Loucy (cell line): ENCODE results near the gene ELOVL6.
"Not testable (repeated sequence)": the region's sequence is repeated elsewhere in the genome, so short reads cannot be mapped to it uniquely, and the experiment has no call there.

Experiments used
- H2AFZ ChIP-seq: fragments of 200-600 bp; sonication (generic); 2 replicates; pipeline ENCODE4 v1.6.0; 2016; ENCODE audit warnings: antibody characterized with exemption, mild to moderate bottlenecking, low read length, moderate library complexity
- H3F3A ChIP-seq: fragments of 200-600 bp; 2 replicates; pipeline ENCODE4 v1.6.0; 2016; ENCODE audit warnings: antibody characterized with exemption, low read depth, mild to moderate bottlenecking
- H3K27me3 ChIP-seq: fragments of 200-600 bp; sonication (generic); 2 replicates; pipeline ENCODE4 v1.6.1; 2014; ENCODE audit warnings: low read length, mild to moderate bottlenecking; ENCODE audit not compliant: insufficient read depth, poor library complexity, severe bottlenecking
- H3K36me3 ChIP-seq: fragments of 200-600 bp; sonication (generic); 2 replicates; pipeline ENCODE4 v1.6.1; 2016; ENCODE audit warnings: low read length; ENCODE audit not compliant: insufficient read depth
- H3K4me1 ChIP-seq: fragments of 200-600 bp; sonication (generic); 2 replicates; pipeline ENCODE4 v1.5.1; 2014; ENCODE audit warnings: low read length, mild to moderate bottlenecking; ENCODE audit not compliant: insufficient read depth, poor library complexity, severe bottlenecking
- H3K4me2 ChIP-seq: fragments of 200-600 bp; sonication (generic); 2 replicates; pipeline ENCODE4 v1.6.0; 2014; ENCODE audit warnings: antibody characterized with exemption, low read length, low read depth, mild to moderate bottlenecking; ENCODE audit not compliant: poor library complexity, severe bottlenecking
- H3K4me3 ChIP-seq: fragments of 200-600 bp; sonication (generic); 2 replicates; pipeline ENCODE4 v1.5.1; 2014; ENCODE audit warnings: low read length, mild to moderate bottlenecking, mixed read lengths; ENCODE audit not compliant: poor library complexity, severe bottlenecking
- H3K79me2 ChIP-seq: fragments of 200-600 bp; sonication (generic); 2 replicates; pipeline ENCODE4 v1.6.1; 2014; ENCODE audit warnings: low read length; ENCODE audit not compliant: insufficient read depth
- H3K9ac ChIP-seq: fragments of 200-600 bp; sonication (generic); 2 replicates; pipeline ENCODE4 v1.6.0; 2014; ENCODE audit warnings: mild to moderate bottlenecking, low read depth, low read length, moderate library complexity; ENCODE audit not compliant: poor library complexity, severe bottlenecking
- H3K9me2 ChIP-seq: fragments of 200-600 bp; sonication (generic); replicated peaks from 2 replicates; pipeline ENCODE4 v1.6.1; 2016; ENCODE audit warnings: low read depth, low read length, mixed read lengths
- H3K9me3 ChIP-seq: fragments of 200-600 bp; sonication (generic); 2 replicates; pipeline ENCODE4 v1.6.1; 2014; ENCODE audit warnings: mild to moderate bottlenecking, antibody characterized with exemption, low read length, low read depth; ENCODE audit not compliant: insufficient read depth
- H4K20me1 ChIP-seq: fragments of 200-600 bp; sonication (generic); 2 replicates; pipeline ENCODE4 v1.6.0; 2014; ENCODE audit warnings: antibody characterized with exemption, low read length, mild to moderate bottlenecking; ENCODE audit not compliant: insufficient read depth, poor library complexity, severe bottlenecking
- EZH2phosphoT487 ChIP-seq: fragments of 200-600 bp; IDR thresholded peaks from 2 replicates; pipeline ENCODE4 v1.6.1; 2018; ENCODE audit warnings: antibody characterized with exemption, mild to moderate bottlenecking, moderate library complexity, borderline replicate concordance
- TF ChIP-seq, protein P1 (sequence below): fragments of 200-600 bp; sonication (generic); conservative IDR thresholded peaks from 2 replicates; pipeline ENCODE4 v1.5.1; 2014; ENCODE audit warnings: mild to moderate bottlenecking, antibody characterized with exemption, low read length

Gene ELOVL6

DNA sequence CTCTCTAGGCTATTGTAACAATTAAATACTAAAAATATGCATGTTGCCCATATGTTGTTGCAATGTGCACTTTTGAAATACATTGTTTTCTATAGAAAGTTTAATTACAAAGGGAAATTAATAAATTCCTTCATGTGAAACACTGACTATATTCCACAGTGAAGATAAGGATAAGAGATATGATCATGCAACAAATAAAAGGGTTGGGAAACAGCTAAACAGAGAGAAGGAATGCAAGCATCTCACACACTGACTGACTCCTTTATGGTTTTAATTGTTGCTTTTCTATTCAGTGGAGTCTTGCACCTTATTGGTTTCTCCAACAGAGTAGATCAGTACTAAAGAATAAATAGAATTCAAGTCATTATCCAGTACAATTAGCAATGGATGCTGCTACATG is 37.8 kb downstream of the ELOVL6 start:
- no peaks in the 10 kb centered on the region for H3K9me3 ChIP-seq
- no peaks in the 10 kb centered on the region for H3K9me2 ChIP-seq
- peaks cover 8% of the 10 kb centered on the region; the same call in 1 of the 2 replicates for H3K36me3 ChIP-seq
- H3K4me2 ChIP-seq: no peak overlapping the region
- H2AFZ ChIP-seq: no peak overlapping the region
- H3K9ac ChIP-seq: no peak overlapping the region
- H3K4me1 ChIP-seq: peaks cover 35% of the 10 kb centered on the region
- H4K20me1 ChIP-seq: no peaks in the 10 kb centered on the region
- H3F3A ChIP-seq: no peaks in the 10 kb centered on the region
- peaks cover 48% of the 10 kb centered on the region; the same call in 1 of the 2 replicates for H3K79me2 ChIP-seq
- no peak overlapping the region for H3K4me3 ChIP-seq
- TF ChIP-seq EZH2phosphoT487: no peak
- TF ChIP-seq, protein P1, sequence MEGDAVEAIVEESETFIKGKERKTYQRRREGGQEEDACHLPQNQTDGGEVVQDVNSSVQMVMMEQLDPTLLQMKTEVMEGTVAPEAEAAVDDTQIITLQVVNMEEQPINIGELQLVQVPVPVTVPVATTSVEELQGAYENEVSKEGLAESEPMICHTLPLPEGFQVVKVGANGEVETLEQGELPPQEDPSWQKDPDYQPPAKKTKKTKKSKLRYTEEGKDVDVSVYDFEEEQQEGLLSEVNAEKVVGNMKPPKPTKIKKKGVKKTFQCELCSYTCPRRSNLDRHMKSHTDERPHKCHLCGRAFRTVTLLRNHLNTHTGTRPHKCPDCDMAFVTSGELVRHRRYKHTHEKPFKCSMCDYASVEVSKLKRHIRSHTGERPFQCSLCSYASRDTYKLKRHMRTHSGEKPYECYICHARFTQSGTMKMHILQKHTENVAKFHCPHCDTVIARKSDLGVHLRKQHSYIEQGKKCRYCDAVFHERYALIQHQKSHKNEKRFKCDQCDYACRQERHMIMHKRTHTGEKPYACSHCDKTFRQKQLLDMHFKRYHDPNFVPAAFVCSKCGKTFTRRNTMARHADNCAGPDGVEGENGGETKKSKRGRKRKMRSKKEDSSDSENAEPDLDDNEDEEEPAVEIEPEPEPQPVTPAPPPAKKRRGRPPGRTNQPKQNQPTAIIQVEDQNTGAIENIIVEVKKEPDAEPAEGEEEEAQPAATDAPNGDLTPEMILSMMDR: no peak
- H3K27me3 ChIP-seq: no peaks in the 10 kb centered on the region

DNA sequence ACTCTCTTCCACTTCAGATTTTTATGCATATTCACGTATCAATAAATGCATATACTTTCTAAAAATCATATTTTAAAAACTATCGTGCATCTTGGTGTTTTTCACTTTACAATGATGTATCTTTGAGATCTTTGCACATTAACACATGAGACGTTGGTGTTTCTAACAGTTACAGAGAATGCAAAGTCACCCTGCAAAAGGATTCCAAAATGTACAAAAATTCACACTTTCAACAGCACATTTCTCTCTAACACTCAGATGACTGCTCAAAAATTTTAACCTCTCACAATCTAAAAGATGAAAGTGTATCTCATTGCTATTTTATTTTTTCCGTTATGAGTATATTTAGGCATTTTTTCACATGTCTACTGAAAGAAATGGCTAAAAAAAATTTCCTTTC is 38.9 kb downstream of the ELOVL6 start:
- Histone ChIP-seq H3K9me3 (no peaks in the 10 kb centered on the region), H3K79me2 (peaks cover 54% of the 10 kb centered on the region; the same call in 1 of the 2 replicates), H3K4me1 (peaks cover 31% of the 10 kb centered on the region), H3K4me2 (no peak overlapping the region), H4K20me1 (no peaks in the 10 kb centered on the region), H3K27me3 (no peaks in the 10 kb centered on the region), H3F3A (no peaks in the 10 kb centered on the region), H3K9ac (no peak overlapping the region), H3K4me3 (no peak overlapping the region), H3K9me2 (no peaks in the 10 kb centered on the region), H2AFZ (no peak overlapping the region), H3K36me3 (peaks cover 8% of the 10 kb centered on the region; the same call in 1 of the 2 replicates)
- TF ChIP-seq, protein P1: no peak
- no peak for TF ChIP-seq EZH2phosphoT487

DNA sequence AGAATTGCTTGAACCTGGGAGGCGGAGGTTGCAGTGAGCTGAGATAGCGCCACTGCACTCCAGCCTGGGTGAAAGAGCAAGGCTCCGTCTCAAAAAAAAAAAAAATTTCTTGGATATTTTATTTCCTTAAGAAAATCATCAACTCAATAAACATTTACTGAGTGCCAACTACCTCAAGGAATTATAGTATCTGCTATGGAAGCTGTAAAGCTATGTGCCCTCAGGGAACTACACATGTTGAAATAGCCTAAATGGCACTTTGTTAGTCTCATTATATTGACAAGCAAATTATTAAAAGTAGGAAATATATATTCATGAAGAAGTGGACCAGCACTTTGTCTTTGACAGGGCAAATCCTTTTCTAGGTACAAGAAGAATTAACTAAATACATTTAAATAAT is 40.8 kb downstream of the ELOVL6 start:
- no peak overlapping the region for H3K9ac ChIP-seq
- no peaks in the 10 kb centered on the region; the same call in 1 of the 2 replicates for H3K36me3 ChIP-seq
- no peak overlapping the region for H2AFZ ChIP-seq
- no peaks in the 10 kb centered on the region for H3K9me2 ChIP-seq
- peaks cover 53% of the 10 kb centered on the region for H3K79me2 ChIP-seq
- H3K4me2 ChIP-seq: no peak overlapping the region
- no peaks in the 10 kb centered on the region for H4K20me1 ChIP-seq
- H3K4me3 ChIP-seq: no peak overlapping the region
- no peaks in the 10 kb centered on the region for H3F3A ChIP-seq
- H3K4me1 ChIP-seq: peaks cover 25% of the 10 kb centered on the region
- no peak for TF ChIP-seq EZH2phosphoT487
- TF ChIP-seq, protein P1: no peak
- no peaks in the 10 kb centered on the region for H3K27me3 ChIP-seq
- H3K9me3 ChIP-seq: no peaks in the 10 kb centered on the region

DNA sequence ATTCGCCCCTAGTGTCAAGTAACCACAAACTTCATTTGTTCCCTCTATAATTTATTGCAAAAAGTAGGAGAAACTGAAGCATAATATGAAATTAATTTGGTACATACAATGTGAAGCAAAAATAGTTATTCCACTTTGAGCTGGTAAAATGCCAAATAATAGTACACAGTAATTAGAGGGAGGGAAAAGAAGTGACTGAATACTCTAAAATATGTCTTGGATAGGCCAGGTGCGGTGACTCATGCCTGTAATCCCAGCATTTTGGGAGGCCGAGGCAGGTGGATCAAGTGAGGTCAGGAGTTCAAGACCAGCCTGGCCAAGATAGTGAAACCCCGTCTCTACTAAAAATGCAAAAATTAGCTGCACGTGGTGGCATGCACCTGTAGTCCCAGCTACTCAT is 41.2 kb downstream of the ELOVL6 start:
- not testable (repeated sequence) for H3K4me3 ChIP-seq, H3K4me2 ChIP-seq, H3K9ac ChIP-seq, H3K9me3 ChIP-seq, H2AFZ ChIP-seq, H3K9me2 ChIP-seq, H3K36me3 ChIP-seq, H3F3A ChIP-seq, H3K27me3 ChIP-seq, H4K20me1 ChIP-seq
- peaks cover 25% of the 10 kb centered on the region for H3K4me1 ChIP-seq
- H3K79me2 ChIP-seq: peaks cover 57% of the 10 kb centered on the region
